MCF 10A (cell line): Measurements from ENCODE around the gene TAL1. TPM values are rescaled to one million over a fixed set of nuclear protein-coding genes. Genes with fewer than 3 reads are reported as not detected.

Source experiments
- BruUV-seq: library from RNA; stranded (reverse); fragments of 400-500 nt; replicated peaks from 2 replicates; lab custom pipeline; 2021; lab: Mats Ljungman, UMichigan
- CTCF ChIA-PET: fragments of 300-600 bp; sonication (Branson Sonifier 250); formaldehyde crosslinking; extraction: SDS; loops from one replicate; lab custom pipeline; 2021; ENCODE audit warnings: antibody characterized with exemption, inconsistent platforms; lab: Yijun Ruan, JAX
- POLR2A ChIA-PET: fragments of 300-600, 350-650 bp; sonication (Branson Sonifier 250); formaldehyde crosslinking; extraction: SDS; loops from one replicate; lab custom pipeline; 2020; ENCODE audit warnings: antibody characterized with exemption, inconsistent platforms; lab: Yijun Ruan, JAX
- DNase-seq: peaks from one replicate; pipeline ENCODE4 v3.0.0-alpha.2; 2018; ENCODE audit not compliant: unreplicated experiment
- H3K27ac Mint-ChIP-seq: one replicate; pipeline ENCODE4 v1.8.0; 2022; ENCODE audit warnings: mild to moderate bottlenecking, low read depth, mixed read lengths; ENCODE audit not compliant: unreplicated experiment
- H3K27me3 Mint-ChIP-seq: one replicate; pipeline ENCODE4 v1.8.0; 2022; ENCODE audit warnings: mixed read lengths; ENCODE audit not compliant: insufficient read depth, unreplicated experiment
- H3K36me3 Mint-ChIP-seq: one replicate; pipeline ENCODE4 v1.8.0; 2022; ENCODE audit warnings: mild to moderate bottlenecking, moderate library complexity, mixed read lengths; ENCODE audit not compliant: insufficient read depth, unreplicated experiment
- H3K4me1 Mint-ChIP-seq: one replicate; pipeline ENCODE4 v1.8.0; 2022; ENCODE audit warnings: mixed read lengths; ENCODE audit not compliant: insufficient read depth, unreplicated experiment
- H3K4me3 Mint-ChIP-seq: one replicate; pipeline ENCODE4 v1.8.0; 2022; ENCODE audit warnings: mild to moderate bottlenecking, moderate library complexity, mixed read lengths; ENCODE audit not compliant: unreplicated experiment
- H3K9me3 Mint-ChIP-seq: one replicate; pipeline ENCODE4 v1.8.0; 2022; ENCODE audit warnings: mixed read lengths; ENCODE audit not compliant: unreplicated experiment
- intact Hi-C: fragments of 100-400 bp; cut with micrococcal nuclease; formaldehyde crosslinking; loops from 2 replicates; pipeline ENCODE4 v1.14.1; 2022
- total RNA-seq: library from RNA; stranded (reverse); gene quantifications from 2 replicates; pipeline ENCODE4 v1.2.3, GENCODE V29; 2022
- TF ChIP-seq, protein P1 (sequence below): fragments of 200-600 bp; IDR thresholded peaks from one replicate; pipeline ENCODE4 v1.8.0; 2022; ENCODE audit warnings: antibody characterized with exemption, mild to moderate bottlenecking; ENCODE audit not compliant: unreplicated experiment

TAL1 gene
- total RNA-seq, 1 experiment from 2014 or later = not detected

GRCh38 chr1:47172782-47173181, 59.2 kb downstream of the TAL1 start:
- Mint-ChIP-seq H3K9me3 (no peaks in the 10 kb centered on the region), H3K4me1 (peaks cover 16% of the 10 kb centered on the region), H3K4me3 (no peak overlapping the region), H3K36me3 (no peaks in the 10 kb centered on the region), H3K27me3 (no peaks in the 10 kb centered on the region), H3K27ac (no peak overlapping the region)
- CTCF ChIA-PET = interaction anchor here (1.0 to 3.9 kb wide), 5 partner anchors 9 to 422 kb away, joined by 3 to 24 read pairs (median 4); partner anchors contain the start of gene PDZK1IP1
- TF ChIP-seq, protein P1, sequence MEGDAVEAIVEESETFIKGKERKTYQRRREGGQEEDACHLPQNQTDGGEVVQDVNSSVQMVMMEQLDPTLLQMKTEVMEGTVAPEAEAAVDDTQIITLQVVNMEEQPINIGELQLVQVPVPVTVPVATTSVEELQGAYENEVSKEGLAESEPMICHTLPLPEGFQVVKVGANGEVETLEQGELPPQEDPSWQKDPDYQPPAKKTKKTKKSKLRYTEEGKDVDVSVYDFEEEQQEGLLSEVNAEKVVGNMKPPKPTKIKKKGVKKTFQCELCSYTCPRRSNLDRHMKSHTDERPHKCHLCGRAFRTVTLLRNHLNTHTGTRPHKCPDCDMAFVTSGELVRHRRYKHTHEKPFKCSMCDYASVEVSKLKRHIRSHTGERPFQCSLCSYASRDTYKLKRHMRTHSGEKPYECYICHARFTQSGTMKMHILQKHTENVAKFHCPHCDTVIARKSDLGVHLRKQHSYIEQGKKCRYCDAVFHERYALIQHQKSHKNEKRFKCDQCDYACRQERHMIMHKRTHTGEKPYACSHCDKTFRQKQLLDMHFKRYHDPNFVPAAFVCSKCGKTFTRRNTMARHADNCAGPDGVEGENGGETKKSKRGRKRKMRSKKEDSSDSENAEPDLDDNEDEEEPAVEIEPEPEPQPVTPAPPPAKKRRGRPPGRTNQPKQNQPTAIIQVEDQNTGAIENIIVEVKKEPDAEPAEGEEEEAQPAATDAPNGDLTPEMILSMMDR = no peak
- intact Hi-C loops = loop anchor here (10.0 kb wide), 1 partner anchor 178 kb away; no protein-coding TSS in a partner anchor
- BruUV-seq = no TSS peak
- no peak for DNase-seq
- POLR2A ChIA-PET = no interaction called here

Other genes starting within 250 kb of the TAL1 start
- 0.81 and 1.2 TPM in 2 replicates for gene CYP4X1, start 208.6 kb downstream of the TAL1 start, total RNA-seq
- not detected in 2 replicates for gene CYP4Z1, start 165.0 kb downstream of the TAL1 start, total RNA-seq
- gene CYP4A22, start 94.8 kb downstream of the TAL1 start, total RNA-seq = not detected in 2 replicates
- 17.9 and 19.6 TPM in 2 replicates for gene PDZK1IP1, start 42.2 kb downstream of the TAL1 start, total RNA-seq
- gene STIL, start 81.9 kb upstream of the TAL1 start, total RNA-seq = 8.8 and 12.6 TPM in 2 replicates
- gene CMPK1, start 101.6 kb upstream of the TAL1 start, total RNA-seq = 106 and 113 TPM in 2 replicates
- not detected in 2 replicates for gene FOXE3, start 184.1 kb upstream of the TAL1 start, total RNA-seq
- gene FOXD2, start 205.8 kb upstream of the TAL1 start, total RNA-seq = 0.27 and 0.44 TPM in 2 replicates